GM20000 (cell line): ENCODE results near the gene NKPD1.

ENCODE experiments used
- DNase-seq: peaks from one replicate; pipeline ENCODE4 v3.0.0; 2012; ENCODE audit warnings: low spot score
- CTCF ChIP-seq: IDR thresholded peaks from 2 replicates; pipeline ENCODE4 v1.5.1; 2012; ENCODE audit warnings: mild to moderate bottlenecking, control low read depth; ENCODE audit errors: extremely low read depth, missing control alignments

Gene NKPD1

GRCh38 chr19:45172173-45172572 lies 11.4 kb upstream of the NKPD1 start:
- DNase-seq = no peak
- TF ChIP-seq CTCF = no peak

GRCh38 chr19:45171211-45171623 lies 10.4 kb upstream of the NKPD1 start:
- TF ChIP-seq CTCF = no peak
- DNase-seq = no peak

GRCh38 chr19:45170146-45171106 lies 9.6 kb upstream of the NKPD1 start:
- no peak for DNase-seq
- TF ChIP-seq CTCF = no peak

GRCh38 chr19:45169602-45170001 lies 8.8 kb upstream of the NKPD1 start:
- no peak for DNase-seq
- no peak for TF ChIP-seq CTCF

GRCh38 chr19:45168767-45169351 lies 8.1 kb upstream of the NKPD1 start:
- no peak for TF ChIP-seq CTCF
- no peak for DNase-seq

- no peak for DNase-seq
- TF ChIP-seq CTCF = no peak
Measured at GRCh38 chr19:45166723-45167252, 6.0 kb upstream of the NKPD1 start.

GRCh38 chr19:45164577-45165335 lies 4.0 kb upstream of the NKPD1 start:
- peak; percentile 88 for DNase-seq
- TF ChIP-seq CTCF = peak; percentile 19
